ENCODE measurements around the gene HIVEP2. TPM values are rescaled to one million over a fixed set of nuclear protein-coding genes. Genes with fewer than 3 reads are reported as not detected.

HIVEP2 gene
- total RNA-seq, 1 donor from 2014 or later, result 11.7 TPM

DNA sequence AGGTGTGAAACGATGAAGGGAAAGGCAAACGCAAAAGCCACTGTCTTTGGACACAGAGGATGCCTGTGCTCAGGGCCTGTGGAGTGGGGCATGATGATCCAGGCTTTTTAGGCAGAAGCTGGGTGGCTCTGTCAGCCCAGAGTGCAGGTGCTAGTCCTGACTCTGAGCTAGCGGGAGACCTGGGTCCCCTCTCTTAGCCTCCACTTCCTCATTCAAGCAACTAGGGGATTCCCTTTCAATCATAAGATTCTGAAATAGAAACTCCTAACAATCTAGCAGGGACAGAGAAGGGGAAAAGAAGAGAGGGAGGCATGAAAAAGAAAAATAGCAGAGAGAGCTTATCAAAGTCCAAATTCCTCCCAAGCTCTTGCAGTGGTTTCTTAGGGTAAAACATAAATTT, 7.6 kb upstream of the HIVEP2 start:
- TF ChIP-seq, protein P1, sequence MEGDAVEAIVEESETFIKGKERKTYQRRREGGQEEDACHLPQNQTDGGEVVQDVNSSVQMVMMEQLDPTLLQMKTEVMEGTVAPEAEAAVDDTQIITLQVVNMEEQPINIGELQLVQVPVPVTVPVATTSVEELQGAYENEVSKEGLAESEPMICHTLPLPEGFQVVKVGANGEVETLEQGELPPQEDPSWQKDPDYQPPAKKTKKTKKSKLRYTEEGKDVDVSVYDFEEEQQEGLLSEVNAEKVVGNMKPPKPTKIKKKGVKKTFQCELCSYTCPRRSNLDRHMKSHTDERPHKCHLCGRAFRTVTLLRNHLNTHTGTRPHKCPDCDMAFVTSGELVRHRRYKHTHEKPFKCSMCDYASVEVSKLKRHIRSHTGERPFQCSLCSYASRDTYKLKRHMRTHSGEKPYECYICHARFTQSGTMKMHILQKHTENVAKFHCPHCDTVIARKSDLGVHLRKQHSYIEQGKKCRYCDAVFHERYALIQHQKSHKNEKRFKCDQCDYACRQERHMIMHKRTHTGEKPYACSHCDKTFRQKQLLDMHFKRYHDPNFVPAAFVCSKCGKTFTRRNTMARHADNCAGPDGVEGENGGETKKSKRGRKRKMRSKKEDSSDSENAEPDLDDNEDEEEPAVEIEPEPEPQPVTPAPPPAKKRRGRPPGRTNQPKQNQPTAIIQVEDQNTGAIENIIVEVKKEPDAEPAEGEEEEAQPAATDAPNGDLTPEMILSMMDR (IDR thresholded peaks at IDR 0.05), result no peak
- Mint-ChIP-seq H3K27ac (ENCODE audit: unreplicated experiment) (no peak overlapping the region), H3K4me1 (ENCODE audit: low read depth) (peaks cover 7% of the 10 kb centered on the region), H3K9me3 (ENCODE audit: low read depth) (no peaks in the 10 kb centered on the region), H3K4me3 (ENCODE audit: unreplicated experiment) (no peak overlapping the region), H3K27me3 (ENCODE audit: low read depth) (no peaks in the 10 kb centered on the region), H3K36me3 (ENCODE audit: low read depth) (no peaks in the 10 kb centered on the region)
- DNase-seq (ENCODE audit: low spot score), result no peak

DNA sequence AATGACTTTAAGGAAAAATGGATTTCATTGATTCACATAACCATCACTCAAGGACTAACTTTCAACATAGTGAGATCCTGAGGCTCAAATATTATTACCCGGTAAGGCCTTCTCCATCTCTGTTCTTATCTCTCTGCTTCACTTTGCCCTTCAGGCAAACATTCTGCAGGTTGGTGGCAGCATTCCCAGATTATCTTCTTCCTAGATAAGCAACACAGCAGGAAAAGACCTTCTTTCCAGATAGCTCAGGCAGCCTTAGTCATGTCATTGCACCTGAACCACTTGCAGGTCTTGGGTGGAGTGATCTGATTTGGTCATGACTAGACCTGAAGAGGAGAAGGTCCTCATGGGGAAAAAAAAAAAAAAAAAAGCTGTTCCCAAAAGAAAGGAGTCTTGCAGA, 5.3 kb upstream of the HIVEP2 start:
- Mint-ChIP-seq H3K36me3 (ENCODE audit: low read depth) (peaks cover 1% of the 10 kb centered on the region), H3K27me3 (ENCODE audit: low read depth) (no peaks in the 10 kb centered on the region), H3K9me3 (ENCODE audit: low read depth) (no peaks in the 10 kb centered on the region), H3K4me1 (ENCODE audit: low read depth) (peaks cover 8% of the 10 kb centered on the region), H3K4me3 (ENCODE audit: unreplicated experiment) (no peak overlapping the region), H3K27ac (ENCODE audit: unreplicated experiment) (no peak overlapping the region)
- TF ChIP-seq, protein P1 (IDR thresholded peaks at IDR 0.05), result no peak
- DNase-seq (ENCODE audit: low spot score), result no peak

DNA sequence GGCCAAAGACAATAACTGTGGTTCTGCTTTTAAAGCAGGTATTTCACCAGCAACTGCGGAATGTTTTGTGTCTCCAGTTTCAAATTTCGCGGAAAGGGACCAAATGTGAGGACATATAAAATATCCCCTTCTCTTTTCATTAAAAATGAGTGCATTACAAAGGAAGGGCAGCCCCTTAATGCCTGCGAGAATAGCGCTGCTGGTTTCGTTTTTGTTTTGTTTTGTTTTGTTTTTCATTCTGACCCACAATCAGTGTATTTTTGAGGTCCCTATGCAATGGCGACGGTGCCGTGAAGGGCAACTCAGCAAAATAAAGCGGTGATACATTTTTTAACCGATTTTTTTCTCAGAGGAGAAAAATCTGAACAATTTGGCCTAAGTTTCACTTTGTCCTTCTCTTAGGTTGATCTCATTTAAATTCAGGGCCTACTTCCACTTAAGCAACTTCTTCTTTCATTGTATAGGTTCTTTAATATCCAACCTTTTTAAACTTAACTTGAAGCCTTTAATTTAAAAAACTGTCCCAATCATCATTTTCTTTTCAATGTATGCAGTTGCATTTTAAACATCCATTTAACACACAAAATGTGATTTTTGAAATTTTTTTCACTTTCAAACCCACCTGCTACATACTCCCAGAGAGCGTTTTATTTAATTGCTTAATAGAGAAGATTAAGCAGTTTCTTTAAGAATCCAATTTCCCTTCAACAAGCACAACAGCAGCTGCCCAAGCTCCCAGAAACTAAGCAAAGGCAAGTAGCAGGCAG, 2.9 kb upstream of the HIVEP2 start:
- Mint-ChIP-seq H3K36me3 (ENCODE audit: low read depth) (peaks cover 1% of the 10 kb centered on the region), H3K27me3 (ENCODE audit: low read depth) (no peaks in the 10 kb centered on the region), H3K9me3 (ENCODE audit: low read depth) (no peaks in the 10 kb centered on the region), H3K4me1 (ENCODE audit: low read depth) (peaks cover 25% of the 10 kb centered on the region), H3K27ac (ENCODE audit: unreplicated experiment) (peak overlapping the region; percentile 90), H3K4me3 (ENCODE audit: unreplicated experiment) (peak overlapping the region; percentile 67)
- DNase-seq (ENCODE audit: low spot score), result no peak
- TF ChIP-seq, protein P1 (IDR thresholded peaks at IDR 0.05), result no peak

DNA sequence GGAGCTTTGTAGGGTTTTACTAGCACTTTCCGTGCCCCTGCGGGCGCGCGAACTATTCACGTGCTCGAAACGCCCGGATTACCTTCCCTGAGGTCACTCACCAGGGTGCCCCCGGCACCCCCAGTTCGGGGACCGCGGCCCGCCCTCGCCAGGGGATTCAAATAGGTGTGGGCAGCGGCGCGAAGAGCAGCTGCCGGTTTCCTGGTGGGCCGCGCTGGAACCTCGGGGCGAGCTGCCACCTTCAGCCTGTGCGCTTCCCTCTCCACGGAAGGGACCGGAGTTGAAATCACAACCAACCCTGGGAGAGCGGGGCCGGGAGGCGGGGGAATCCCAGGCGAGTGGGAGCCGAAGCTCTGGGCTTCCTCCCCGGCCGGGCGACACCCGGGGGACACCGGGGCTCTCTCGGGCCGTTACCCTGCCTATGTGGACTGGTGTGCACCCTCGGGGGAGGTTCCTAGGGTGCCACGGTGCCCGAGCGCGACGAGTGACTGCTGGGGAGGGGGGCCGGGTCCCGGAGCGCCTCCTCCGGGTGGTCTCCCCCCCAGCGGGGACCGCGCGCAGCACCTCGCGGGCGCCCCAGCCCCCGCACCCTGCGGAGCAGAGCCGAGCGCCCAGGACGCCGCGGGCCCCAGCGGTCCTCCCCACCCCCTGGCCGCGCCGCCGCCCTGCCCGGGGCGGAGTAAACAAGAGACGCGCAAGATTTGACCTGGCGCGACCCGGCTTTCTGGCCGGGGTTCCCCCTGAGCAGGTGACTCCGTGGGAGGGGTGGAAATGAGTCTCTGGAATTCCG, 2.1 kb upstream of the HIVEP2 start:
- TF ChIP-seq, protein P1 (IDR thresholded peaks at IDR 0.05), result no peak
- Mint-ChIP-seq H3K9me3 (ENCODE audit: low read depth) (no peaks in the 10 kb centered on the region), H3K4me1 (ENCODE audit: low read depth) (peaks cover 32% of the 10 kb centered on the region), H3K27me3 (ENCODE audit: low read depth) (no peaks in the 10 kb centered on the region), H3K27ac (ENCODE audit: unreplicated experiment) (peak overlapping the region; percentile 90), H3K36me3 (ENCODE audit: low read depth) (peaks cover 1% of the 10 kb centered on the region), H3K4me3 (ENCODE audit: unreplicated experiment) (peak overlapping the region; percentile 88)
- peak; percentile 92 for DNase-seq (ENCODE audit: low spot score)

DNA sequence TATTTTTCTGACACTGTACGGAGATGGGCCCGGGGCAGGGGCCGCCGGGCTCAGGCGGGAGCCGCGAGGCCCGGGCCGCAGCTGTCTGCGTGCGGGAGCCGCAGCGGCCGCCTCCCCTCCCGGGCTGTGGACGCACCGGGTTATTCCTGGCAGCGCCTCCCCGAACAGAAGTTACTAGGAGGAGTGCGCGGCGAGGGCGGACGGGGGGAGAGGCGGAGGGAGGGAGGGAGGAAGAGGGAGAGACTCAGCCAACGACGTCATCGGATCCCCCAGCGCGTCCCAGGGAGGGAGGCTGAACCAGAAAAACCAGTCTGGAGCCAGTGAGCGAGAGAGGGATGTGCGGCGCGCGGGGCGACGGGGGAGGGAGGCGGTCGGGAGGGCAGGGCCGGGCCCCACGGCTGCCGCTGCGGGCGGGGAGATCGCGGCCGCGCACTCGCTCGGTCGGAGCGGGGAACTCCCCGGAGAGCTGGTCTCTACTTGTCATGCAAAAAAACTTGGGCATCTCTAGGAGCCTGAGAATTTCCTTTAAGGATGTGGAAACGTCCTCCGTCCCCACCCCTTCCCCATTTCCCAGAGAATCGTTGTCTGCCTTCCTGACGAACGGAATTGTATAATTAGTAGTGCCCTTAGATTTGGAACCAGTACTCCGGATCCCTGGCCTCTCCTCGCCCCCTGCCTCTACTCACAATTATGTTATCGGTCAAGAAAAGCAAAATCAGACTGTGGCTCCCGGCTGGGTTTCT, 1.4 kb upstream of the HIVEP2 start:
- Mint-ChIP-seq H3K9me3 (ENCODE audit: low read depth) (no peaks in the 10 kb centered on the region), H3K27ac (ENCODE audit: unreplicated experiment) (peak overlapping the region; percentile 88), H3K4me1 (ENCODE audit: low read depth) (peaks cover 32% of the 10 kb centered on the region), H3K4me3 (ENCODE audit: unreplicated experiment) (peak overlapping the region; percentile 88), H3K27me3 (ENCODE audit: low read depth) (no peaks in the 10 kb centered on the region), H3K36me3 (ENCODE audit: low read depth) (peaks cover 1% of the 10 kb centered on the region)
- DNase-seq (ENCODE audit: low spot score), result peak; percentile 96
- TF ChIP-seq, protein P1 (IDR thresholded peaks at IDR 0.05), result no peak

All from chondrocyte (in vitro differentiated cells).